ENCODE data around the gene CNPY3.
A peak's percentile ranks its signal among the peaks of the same experiment; 100 is the strongest.

CNPY3 gene

GRCh38 chr6:42925248-42925857 is 3.9 kb upstream of the CNPY3 start:
- H3K27ac ChIP-seq (ENCODE audit: low read depth, low read length, poor library complexity, severe bottlenecking) = no peak overlapping the region
- H3K9me2 ChIP-seq (ENCODE audit: low read depth, low read length) = no peaks in the 10 kb centered on the region
- no peak overlapping the region for H2AFZ ChIP-seq (ENCODE audit: low read length)
- no peaks in the 10 kb centered on the region for H4K20me1 ChIP-seq (ENCODE audit: insufficient read depth, low read length)
- H3K4me1 ChIP-seq (ENCODE audit: insufficient read depth, low read length, severe bottlenecking) = peaks cover 10% of the 10 kb centered on the region
- no peak overlapping the region for H3K4me3 ChIP-seq (ENCODE audit: low read depth, low read length, poor library complexity, severe bottlenecking)
- H3K27me3 ChIP-seq (ENCODE audit: insufficient read depth, low read length) = no peaks in the 10 kb centered on the region
- TF ChIP-seq CTCF (IDR thresholded peaks at IDR 0.05; ENCODE audit: low read length) (no peak), EZH2 (IDR thresholded peaks at IDR 0.05; ENCODE audit: borderline replicate concordance, low read length) (no peak)
- no peak overlapping the region for H3K9ac ChIP-seq (ENCODE audit: low read length)
- H3K4me2 ChIP-seq (ENCODE audit: low read length) = no peak overlapping the region
- peaks cover 1% of the 10 kb centered on the region; the same call in 1 of the 2 replicates for H3K79me2 ChIP-seq (ENCODE audit: insufficient read depth, low read length)
- H3F3A ChIP-seq (ENCODE audit: insufficient read depth, low read length) = no peaks in the 10 kb centered on the region
- H3K9me3 ChIP-seq (ENCODE audit: low read length) = no peaks in the 10 kb centered on the region
- no peaks in the 10 kb centered on the region for H3K36me3 ChIP-seq (ENCODE audit: insufficient read depth, low read length)

GRCh38 chr6:42929821-42930360 is 611 bp downstream of the CNPY3 start:
- Histone ChIP-seq H3K27me3 (ENCODE audit: insufficient read depth, low read length) (no peaks in the 10 kb centered on the region), H2AFZ (ENCODE audit: low read length) (no peak overlapping the region), H3K79me2 (ENCODE audit: insufficient read depth, low read length) (peaks cover 9% of the 10 kb centered on the region), H3K36me3 (ENCODE audit: insufficient read depth, low read length) (peaks cover 21% of the 10 kb centered on the region), H3K9ac (ENCODE audit: low read length) (peak overlapping the region; percentile 80), H4K20me1 (ENCODE audit: insufficient read depth, low read length) (no peaks in the 10 kb centered on the region; the same call in 1 of the 2 replicates), H3K27ac (ENCODE audit: low read depth, low read length, poor library complexity, severe bottlenecking) (peak overlapping the region; percentile 97), H3K4me2 (ENCODE audit: low read length) (peak overlapping the region; percentile 90), H3K4me1 (ENCODE audit: insufficient read depth, low read length, severe bottlenecking) (peaks cover 32% of the 10 kb centered on the region), H3K9me3 (ENCODE audit: low read length) (no peaks in the 10 kb centered on the region), H3K4me3 (ENCODE audit: low read depth, low read length, poor library complexity, severe bottlenecking) (peak overlapping the region; percentile 73), H3F3A (ENCODE audit: insufficient read depth, low read length) (no peaks in the 10 kb centered on the region), H3K9me2 (ENCODE audit: low read depth, low read length) (no peaks in the 10 kb centered on the region)
- no peak for TF ChIP-seq CTCF (IDR thresholded peaks at IDR 0.05; ENCODE audit: low read length)
- no peak for TF ChIP-seq EZH2 (IDR thresholded peaks at IDR 0.05; ENCODE audit: borderline replicate concordance, low read length)

- Histone ChIP-seq H2AFZ (ENCODE audit: low read length) (no peak overlapping the region), H4K20me1 (ENCODE audit: insufficient read depth, low read length) (no peaks in the 10 kb centered on the region; the same call in 1 of the 2 replicates), H3K4me1 (ENCODE audit: insufficient read depth, low read length, severe bottlenecking) (peaks cover 32% of the 10 kb centered on the region), H3K9me3 (ENCODE audit: low read length) (no peaks in the 10 kb centered on the region), H3K27me3 (ENCODE audit: insufficient read depth, low read length) (no peaks in the 10 kb centered on the region), H3K4me3 (ENCODE audit: low read depth, low read length, poor library complexity, severe bottlenecking) (peak overlapping the region; percentile 32), H3K4me2 (ENCODE audit: low read length) (peak overlapping the region; percentile 59), H3K9me2 (ENCODE audit: low read depth, low read length) (no peaks in the 10 kb centered on the region), H3K36me3 (ENCODE audit: insufficient read depth, low read length) (peaks cover 46% of the 10 kb centered on the region), H3K9ac (ENCODE audit: low read length) (peak overlapping the region; percentile 3; the same call in 1 of the 2 replicates), H3K27ac (ENCODE audit: low read depth, low read length, poor library complexity, severe bottlenecking) (no peak overlapping the region), H3K79me2 (ENCODE audit: insufficient read depth, low read length) (peaks cover 9% of the 10 kb centered on the region), H3F3A (ENCODE audit: insufficient read depth, low read length) (no peaks in the 10 kb centered on the region)
- TF ChIP-seq EZH2 (IDR thresholded peaks at IDR 0.05; ENCODE audit: borderline replicate concordance, low read length) (no peak), CTCF (IDR thresholded peaks at IDR 0.05; ENCODE audit: low read length) (no peak)
Observed at GRCh38 chr6:42932412-42932811, 3.1 kb downstream of the CNPY3 start.
